Smooth muscle cell (in vitro differentiated cells): ENCODE results near the gene ERCC6L2. TPM values are rescaled to one million over a fixed set of nuclear protein-coding genes. Genes with fewer than 3 reads are reported as not detected.

Experiments
- DNase-seq: peaks from one replicate; lab custom pipeline; 2025; ENCODE audit not compliant: unreplicated experiment; lab: John Stamatoyannopoulos, UW
- H2AFZ ChIP-seq: fragments of 200-600 bp; sonication (generic); 2 replicates; pipeline ENCODE4 v1.6.0; 2016; ENCODE audit warnings: antibody characterized with exemption, low read depth, mild to moderate bottlenecking
- H3F3A ChIP-seq: fragments of 200-600 bp; sonication (generic); 2 replicates; pipeline ENCODE4 v1.6.0; 2017; ENCODE audit warnings: antibody characterized with exemption, low read depth
- H3K27ac ChIP-seq: fragments of 200-600 bp; sonication (generic); 2 replicates; pipeline ENCODE4 v1.5.1; 2016; ENCODE audit warnings: low read depth, mild to moderate bottlenecking
- H3K27me3 ChIP-seq: fragments of 200-600 bp; sonication (generic); 2 replicates; pipeline ENCODE4 v1.6.1; 2016; ENCODE audit warnings: low read depth, mild to moderate bottlenecking
- H3K36me3 ChIP-seq: fragments of 200-600 bp; sonication (generic); 2 replicates; pipeline ENCODE4 v1.5.1; 2016; ENCODE audit warnings: low read depth
- H3K4me1 ChIP-seq: fragments of 200-600 bp; sonication (generic); 2 replicates; pipeline ENCODE4 v1.5.1; 2016; ENCODE audit warnings: low read depth
- H3K4me2 ChIP-seq: fragments of 200-600 bp; sonication (generic); 2 replicates; pipeline ENCODE4 v1.6.0; 2016; ENCODE audit warnings: mild to moderate bottlenecking
- H3K4me3 ChIP-seq: fragments of 200-600 bp; sonication (generic); 2 replicates; pipeline ENCODE4 v1.5.1; 2016; ENCODE audit warnings: mild to moderate bottlenecking
- H3K79me2 ChIP-seq: fragments of 200-600 bp; sonication (generic); 2 replicates; pipeline ENCODE4 v1.6.0; 2016; ENCODE audit warnings: low read depth, mild to moderate bottlenecking
- H3K9ac ChIP-seq: fragments of 200-600 bp; sonication (generic); 2 replicates; pipeline ENCODE4 v1.6.0; 2016; ENCODE audit warnings: low read depth
- H3K9me3 ChIP-seq: fragments of 200-600 bp; sonication (generic); replicated peaks from 2 replicates; pipeline ENCODE4 v1.5.1; 2016; ENCODE audit warnings: low read depth
- H4K20me1 ChIP-seq: fragments of 200-600 bp; sonication (generic); 2 replicates; pipeline ENCODE4 v1.6.0; 2016; ENCODE audit warnings: low read depth
- CTCF ChIP-seq: fragments of 200-600 bp; sonication (generic); IDR thresholded peaks from 2 replicates; pipeline ENCODE4 v1.5.1; 2017; ENCODE audit warnings: borderline replicate concordance, mild to moderate bottlenecking, antibody characterized with exemption; ENCODE audit not compliant: insufficient read depth, poor library complexity, severe bottlenecking
- whole genome bisulfite sequencing: methylation state at CpG from one replicate; pipeline ENCODE4 v1.1.7; 2016; ENCODE audit warnings: low lambda C conversion rate; 5-methylcytosine and 5-hydroxymethylcytosine counted together
- polyA plus RNA-seq: library from polyadenylated mRNA; unstranded; fragments of >200 nt; fragmentation: Nextera tagmentation; extraction: Ambion mirVana; gene quantifications from 2 replicates; pipeline ENCODE4 v1.2.1, GENCODE V29; 2016
- total RNA-seq: library from RNA; depleted of rRNA; stranded (reverse); fragments of >200 nt; gene quantifications from 2 replicates; pipeline ENCODE4 v1.2.3, GENCODE V29; 2014

ERCC6L2 gene
- total and polyA plus RNA-seq, 2 experiments from 2014 or later, result 9.6 to 39.4 TPM

GRCh38 chr9:95862343-95862742 is 13.1 kb upstream of the ERCC6L2 start:
- Histone ChIP-seq H3K4me1 (peaks cover 1% of the 10 kb centered on the region), H2AFZ (no peak overlapping the region), H3K27me3 (no peaks in the 10 kb centered on the region), H3K27ac (no peak overlapping the region), H3K79me2 (no peaks in the 10 kb centered on the region), H4K20me1 (no peaks in the 10 kb centered on the region), H3K36me3 (peaks cover 3% of the 10 kb centered on the region), H3K9me3 (peaks cover 12% of the 10 kb centered on the region), H3K4me2 (no peak overlapping the region), H3K9ac (no peak overlapping the region), H3F3A (no peaks in the 10 kb centered on the region), H3K4me3 (no peak overlapping the region)
- no peak for DNase-seq
- no peak for TF ChIP-seq CTCF

GRCh38 chr9:95864852-95865580 is 10.5 kb upstream of the ERCC6L2 start:
- H3K27me3 ChIP-seq, result no peaks in the 10 kb centered on the region
- no peaks in the 10 kb centered on the region for H3F3A ChIP-seq
- WGBS, result 96% methylated on average over 3 of the region's 3 CpGs
- no peaks in the 10 kb centered on the region for H3K79me2 ChIP-seq
- H3K4me2 ChIP-seq, result no peak overlapping the region
- peaks cover 3% of the 10 kb centered on the region for H3K36me3 ChIP-seq
- H3K27ac ChIP-seq, result no peak overlapping the region
- no peak for TF ChIP-seq CTCF
- no peak overlapping the region for H3K4me3 ChIP-seq
- H2AFZ ChIP-seq, result no peak overlapping the region
- H3K9me3 ChIP-seq, result peaks cover 12% of the 10 kb centered on the region
- H3K9ac ChIP-seq, result no peak overlapping the region
- H3K4me1 ChIP-seq, result no peaks in the 10 kb centered on the region
- no peak for DNase-seq
- H4K20me1 ChIP-seq, result no peaks in the 10 kb centered on the region

GRCh38 chr9:95870352-95870751 is 5.1 kb upstream of the ERCC6L2 start:
- Histone ChIP-seq H3K79me2 (peaks cover 14% of the 10 kb centered on the region), H3K4me2 (no peak overlapping the region), H3K9me3 (no peaks in the 10 kb centered on the region), H3K27ac (no peak overlapping the region), H3K9ac (no peak overlapping the region), H2AFZ (no peak overlapping the region), H4K20me1 (no peaks in the 10 kb centered on the region), H3K4me3 (no peak overlapping the region), H3K36me3 (no peaks in the 10 kb centered on the region), H3K27me3 (no peaks in the 10 kb centered on the region), H3K4me1 (peaks cover 10% of the 10 kb centered on the region), H3F3A (no peaks in the 10 kb centered on the region)
- 89% methylated on average over 1 of the region's 1 CpG for WGBS
- DNase-seq, result no peak
- no peak for TF ChIP-seq CTCF

GRCh38 chr9:95870906-95871305 is 4.6 kb upstream of the ERCC6L2 start:
- Histone ChIP-seq H3F3A (peaks cover under 1% of the 10 kb centered on the region), H3K4me3 (no peak overlapping the region), H3K9me3 (no peaks in the 10 kb centered on the region), H3K27me3 (no peaks in the 10 kb centered on the region), H3K36me3 (no peaks in the 10 kb centered on the region), H2AFZ (no peak overlapping the region), H4K20me1 (no peaks in the 10 kb centered on the region), H3K79me2 (peaks cover 14% of the 10 kb centered on the region), H3K27ac (no peak overlapping the region), H3K9ac (no peak overlapping the region), H3K4me1 (peaks cover 10% of the 10 kb centered on the region), H3K4me2 (no peak overlapping the region)
- no peak for TF ChIP-seq CTCF
- no peak for DNase-seq
- WGBS, result 93% methylated on average over 1 of the region's 1 CpG
